ENCODE results near the gene SNX14. TPM values are rescaled to one million over a fixed set of nuclear protein-coding genes. Genes with fewer than 3 reads are reported as not detected.

SNX14 gene
- total and polyA plus RNA-seq, 2 of the 8 experiments (the other 6 are each of a cell fraction or from before 2014, with no cell fraction given) = 11.9 to 24.2 TPM

- TF ChIP-seq CTBP2 (IDR thresholded peaks at IDR 0.05; ENCODE audit: borderline replicate concordance, insufficient read depth, insufficient read length, low read length) (no peak), MAFK (IDR thresholded peaks at IDR 0.05; ENCODE audit: low read depth, low read length) (no peak)
Observed at GRCh38 chr6:85484948-85485347, 108.7 kb downstream of the SNX14 start (continued).

Data from H1 (cell line).